NCI-H128 (cell line): Measurements from ENCODE around the gene WDR4.
"Not testable (repeated sequence)": the region's sequence is repeated elsewhere in the genome, so short reads cannot be mapped to it uniquely, and the experiment has no call there.

Experiments
- DNase-seq: peaks from one replicate; lab custom pipeline; 2025; ENCODE audit not compliant: unreplicated experiment; lab: John Stamatoyannopoulos, UW

WDR4 gene

GRCh38 chr21:42840411-42841155 is 38.8 kb downstream of the WDR4 start:
- no peak for DNase-seq

GRCh38 chr21:42839271-42840231 is 39.8 kb downstream of the WDR4 start:
- DNase-seq, result no peak

GRCh38 chr21:42838212-42838690 is 41.1 kb downstream of the WDR4 start:
- not testable (repeated sequence) for DNase-seq

GRCh38 chr21:42837421-42838211 is 41.7 kb downstream of the WDR4 start:
- no peak for DNase-seq

- DNase-seq, result no peak
Measured at GRCh38 chr21:42836767-42837301, 42.5 kb downstream of the WDR4 start.

GRCh38 chr21:42836402-42836666 is 43.0 kb downstream of the WDR4 start:
- DNase-seq, result no peak

GRCh38 chr21:42835611-42836401 is 43.5 kb downstream of the WDR4 start:
- no peak for DNase-seq

GRCh38 chr21:42835211-42835610 is 44.1 kb downstream of the WDR4 start:
- no peak for DNase-seq

GRCh38 chr21:42834726-42835191 is 44.6 kb downstream of the WDR4 start:
- no peak for DNase-seq

GRCh38 chr21:42833859-42834725 is 45.2 kb downstream of the WDR4 start:
- DNase-seq, result no peak

- DNase-seq, result no peak
Measured at GRCh38 chr21:42833439-42833815, 45.9 kb downstream of the WDR4 start.

- not testable (repeated sequence) for DNase-seq
Measured at GRCh38 chr21:42832321-42832630, 47.1 kb downstream of the WDR4 start.

- DNase-seq, result no peak
Measured at GRCh38 chr21:42830456-42831455, 48.6 kb downstream of the WDR4 start.

GRCh38 chr21:42829954-42830353 is 49.4 kb downstream of the WDR4 start:
- no peak for DNase-seq

- DNase-seq, result no peak
Measured at GRCh38 chr21:42829417-42829816, 49.9 kb downstream of the WDR4 start.

- no peak for DNase-seq
Measured at GRCh38 chr21:42827588-42827987, 51.8 kb downstream of the WDR4 start.

GRCh38 chr21:42820616-42821465 is 58.5 kb downstream of the WDR4 start:
- DNase-seq, result no peak
